Measurements from ENCODE around the gene HSD3B7.

The HSD3B7 gene

GRCh38 chr16:30991052-30991451 lies 6.0 kb downstream of the HSD3B7 start:
- Histone ChIP-seq H3K9me3 (replicated peaks; ENCODE audit: insufficient read depth, low read length) (no peaks in the 10 kb centered on the region), H2AFZ (ENCODE audit: low read length) (no peak overlapping the region), H3K79me2 (ENCODE audit: low read length) (no peaks in the 10 kb centered on the region), H3K27ac (ENCODE audit: low read length) (no peak overlapping the region), H3K27me3 (replicated peaks; ENCODE audit: insufficient read depth, low read length) (peaks cover 4% of the 10 kb centered on the region; the same call in 1 of the 2 replicates), H4K20me1 (ENCODE audit: insufficient read depth, low read length) (no peaks in the 10 kb centered on the region), H3K9ac (ENCODE audit: low read length) (no peak overlapping the region), H3K36me3 (replicated peaks; ENCODE audit: insufficient read depth, low read length) (no peaks in the 10 kb centered on the region), H3K4me2 (ENCODE audit: low read depth, low read length) (no peak overlapping the region), H3F3A (ENCODE audit: insufficient read depth, low read length) (no peaks in the 10 kb centered on the region), H3K4me3 (ENCODE audit: low read length) (no peak overlapping the region), H3K9me2 (replicated peaks; ENCODE audit: insufficient read depth, low read length) (no peaks in the 10 kb centered on the region), H3K4me1 (ENCODE audit: low read length) (no peaks in the 10 kb centered on the region)
- TF ChIP-seq EZH2phosphoT487 (IDR thresholded peaks at IDR 0.05; ENCODE audit: low read length) (no peak), EZH2 (optimal IDR thresholded peaks at IDR 0.05; ENCODE audit: low read depth, low read length) (no peak)
- TF ChIP-seq, protein P1, sequence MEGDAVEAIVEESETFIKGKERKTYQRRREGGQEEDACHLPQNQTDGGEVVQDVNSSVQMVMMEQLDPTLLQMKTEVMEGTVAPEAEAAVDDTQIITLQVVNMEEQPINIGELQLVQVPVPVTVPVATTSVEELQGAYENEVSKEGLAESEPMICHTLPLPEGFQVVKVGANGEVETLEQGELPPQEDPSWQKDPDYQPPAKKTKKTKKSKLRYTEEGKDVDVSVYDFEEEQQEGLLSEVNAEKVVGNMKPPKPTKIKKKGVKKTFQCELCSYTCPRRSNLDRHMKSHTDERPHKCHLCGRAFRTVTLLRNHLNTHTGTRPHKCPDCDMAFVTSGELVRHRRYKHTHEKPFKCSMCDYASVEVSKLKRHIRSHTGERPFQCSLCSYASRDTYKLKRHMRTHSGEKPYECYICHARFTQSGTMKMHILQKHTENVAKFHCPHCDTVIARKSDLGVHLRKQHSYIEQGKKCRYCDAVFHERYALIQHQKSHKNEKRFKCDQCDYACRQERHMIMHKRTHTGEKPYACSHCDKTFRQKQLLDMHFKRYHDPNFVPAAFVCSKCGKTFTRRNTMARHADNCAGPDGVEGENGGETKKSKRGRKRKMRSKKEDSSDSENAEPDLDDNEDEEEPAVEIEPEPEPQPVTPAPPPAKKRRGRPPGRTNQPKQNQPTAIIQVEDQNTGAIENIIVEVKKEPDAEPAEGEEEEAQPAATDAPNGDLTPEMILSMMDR (IDR thresholded peaks at IDR 0.05; ENCODE audit: low read length) = no peak
- DNase-seq = no peak

- Histone ChIP-seq H3K27me3 (replicated peaks; ENCODE audit: insufficient read depth, low read length) (peaks cover 13% of the 10 kb centered on the region), H3K27ac (ENCODE audit: low read length) (no peak overlapping the region), H3K4me3 (ENCODE audit: low read length) (no peak overlapping the region), H3F3A (ENCODE audit: insufficient read depth, low read length) (no peaks in the 10 kb centered on the region), H3K9ac (ENCODE audit: low read length) (no peak overlapping the region), H3K36me3 (replicated peaks; ENCODE audit: insufficient read depth, low read length) (no peaks in the 10 kb centered on the region), H3K4me1 (ENCODE audit: low read length) (peaks cover 7% of the 10 kb centered on the region; the same call in 1 of the 2 replicates), H3K9me2 (replicated peaks; ENCODE audit: insufficient read depth, low read length) (no peaks in the 10 kb centered on the region), H4K20me1 (ENCODE audit: insufficient read depth, low read length) (no peaks in the 10 kb centered on the region), H3K4me2 (ENCODE audit: low read depth, low read length) (no peak overlapping the region), H3K79me2 (ENCODE audit: low read length) (no peaks in the 10 kb centered on the region), H3K9me3 (replicated peaks; ENCODE audit: insufficient read depth, low read length) (no peaks in the 10 kb centered on the region), H2AFZ (ENCODE audit: low read length) (no peak overlapping the region)
- DNase-seq = no peak
- TF ChIP-seq EZH2 (optimal IDR thresholded peaks at IDR 0.05; ENCODE audit: low read depth, low read length) (no peak), EZH2phosphoT487 (IDR thresholded peaks at IDR 0.05; ENCODE audit: low read length) (no peak)
- TF ChIP-seq, protein P1 (IDR thresholded peaks at IDR 0.05; ENCODE audit: low read length) = no peak
Measured at GRCh38 chr16:30992276-30992780, 7.3 kb downstream of the HSD3B7 start.

GRCh38 chr16:30992931-30993816 lies 8.2 kb downstream of the HSD3B7 start:
- no peak overlapping the region for H3K9ac ChIP-seq (ENCODE audit: low read length)
- H3K4me1 ChIP-seq (ENCODE audit: low read length) = peaks cover 7% of the 10 kb centered on the region; the same call in 1 of the 2 replicates
- peaks cover 22% of the 10 kb centered on the region for H3K27me3 ChIP-seq (replicated peaks; ENCODE audit: insufficient read depth, low read length)
- H3K4me3 ChIP-seq (ENCODE audit: low read length) = no peak overlapping the region
- H2AFZ ChIP-seq (ENCODE audit: low read length) = no peak overlapping the region
- DNase-seq = no peak
- H3K79me2 ChIP-seq (ENCODE audit: low read length) = no peaks in the 10 kb centered on the region
- TF ChIP-seq, protein P1 (IDR thresholded peaks at IDR 0.05; ENCODE audit: low read length) = no peak
- no peak for TF ChIP-seq EZH2 (optimal IDR thresholded peaks at IDR 0.05; ENCODE audit: low read depth, low read length)
- H3K36me3 ChIP-seq (replicated peaks; ENCODE audit: insufficient read depth, low read length) = no peaks in the 10 kb centered on the region
- no peak overlapping the region for H3K4me2 ChIP-seq (ENCODE audit: low read depth, low read length)
- no peaks in the 10 kb centered on the region for H3K9me2 ChIP-seq (replicated peaks; ENCODE audit: insufficient read depth, low read length)
- no peaks in the 10 kb centered on the region for H3K9me3 ChIP-seq (replicated peaks; ENCODE audit: insufficient read depth, low read length)
- no peaks in the 10 kb centered on the region for H4K20me1 ChIP-seq (ENCODE audit: insufficient read depth, low read length)
- H3F3A ChIP-seq (ENCODE audit: insufficient read depth, low read length) = no peaks in the 10 kb centered on the region
- H3K27ac ChIP-seq (ENCODE audit: low read length) = no peak overlapping the region

Data from MM.1S (cell line).